Measurements from ENCODE around the gene ARL15.
"Not testable (repeated sequence)": the region's sequence is repeated elsewhere in the genome, so short reads cannot be mapped to it uniquely, and the experiment has no call there.

ARL15 gene

GRCh38 chr5:54018438-54018837 lies 291.9 kb downstream of the ARL15 start:
- peak; percentile 16 for DNase-seq

GRCh38 chr5:54017580-54017979 lies 292.8 kb downstream of the ARL15 start:
- no peak for DNase-seq

- DNase-seq = peak; percentile 85
These were observed 296.7 kb downstream of the ARL15 start for GRCh38 chr5:54013556-54014194.

- no peak for DNase-seq
These were observed 300.5 kb downstream of the ARL15 start for GRCh38 chr5:54009828-54010227.

- DNase-seq = no peak
These were observed 301.0 kb downstream of the ARL15 start for GRCh38 chr5:54009357-54009756.

GRCh38 chr5:54007827-54008777 lies 302.3 kb downstream of the ARL15 start:
- DNase-seq = peak; percentile 68

GRCh38 chr5:54004697-54005096 lies 305.7 kb downstream of the ARL15 start:
- no peak for DNase-seq

GRCh38 chr5:54002779-54003178 lies 307.6 kb downstream of the ARL15 start:
- no peak for DNase-seq

- DNase-seq = no peak
These were observed 308.2 kb downstream of the ARL15 start for GRCh38 chr5:54001976-54002775.

- no peak for DNase-seq
These were observed 310.4 kb downstream of the ARL15 start for GRCh38 chr5:54000011-54000410.

- no peak for DNase-seq
These were observed 312.4 kb downstream of the ARL15 start for GRCh38 chr5:53997736-53998627.

- no peak for DNase-seq
These were observed 314.4 kb downstream of the ARL15 start for GRCh38 chr5:53996008-53996407.

- DNase-seq = peak; percentile 84
These were observed 316.2 kb downstream of the ARL15 start for GRCh38 chr5:53994148-53994547.

- DNase-seq = no peak
These were observed 318.4 kb downstream of the ARL15 start for GRCh38 chr5:53991942-53992341.

GRCh38 chr5:53987101-53987500 lies 323.3 kb downstream of the ARL15 start:
- peak; percentile 63 for DNase-seq

GRCh38 chr5:53985796-53986195 lies 324.6 kb downstream of the ARL15 start:
- DNase-seq = no peak

GRCh38 chr5:53984971-53985370 lies 325.4 kb downstream of the ARL15 start:
- DNase-seq = no peak

GRCh38 chr5:53983568-53984460 lies 326.6 kb downstream of the ARL15 start:
- DNase-seq = peak; percentile 55

- DNase-seq = not testable (repeated sequence)
These were observed 328.1 kb downstream of the ARL15 start for GRCh38 chr5:53982319-53982718.

- no peak for DNase-seq
These were observed 330.3 kb downstream of the ARL15 start for GRCh38 chr5:53980061-53980460.

GRCh38 chr5:53974021-53974420 lies 336.4 kb downstream of the ARL15 start:
- DNase-seq = no peak

Measured in fibroblast of skin of abdomen (primary cell).